ENCODE data around the gene ELMO1. TPM values are rescaled to one million over a fixed set of nuclear protein-coding genes. Genes with fewer than 3 reads are reported as not detected.

Gene ELMO1
- total RNA-seq, 4 donors from 2014 or later: 24.6 to 120 (median 71.9) TPM

DNA sequence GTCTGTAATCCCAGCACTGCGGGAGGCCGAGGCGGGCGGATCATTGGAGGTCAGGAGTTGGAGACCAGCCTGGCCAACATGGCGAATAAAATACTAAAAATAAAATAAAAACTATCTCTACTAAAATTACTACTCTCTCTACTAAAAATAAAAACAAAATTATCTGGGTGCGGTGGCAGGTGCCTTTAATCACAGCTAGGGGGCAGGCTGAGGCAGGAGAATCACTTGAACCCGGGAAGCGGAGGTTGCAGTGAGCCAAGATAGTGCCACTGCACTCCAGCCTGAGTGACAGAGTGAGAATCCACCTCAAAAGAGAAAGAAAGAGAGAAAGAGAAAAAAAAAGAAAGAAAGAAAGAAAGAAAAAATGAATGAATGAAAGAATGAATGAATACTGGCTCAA, 351.4 kb downstream of the ELMO1 start:
- in situ Hi-C loops (cut with MboI; ENCODE audit: low pct_ligation_motif_present in 1 of 4, low pct_unique_long_range_greater_than_20kb in 1 of 4, low sequenced_read_pairs in 3 of 4): no loop called here
- TF ChIP-seq, protein P1, sequence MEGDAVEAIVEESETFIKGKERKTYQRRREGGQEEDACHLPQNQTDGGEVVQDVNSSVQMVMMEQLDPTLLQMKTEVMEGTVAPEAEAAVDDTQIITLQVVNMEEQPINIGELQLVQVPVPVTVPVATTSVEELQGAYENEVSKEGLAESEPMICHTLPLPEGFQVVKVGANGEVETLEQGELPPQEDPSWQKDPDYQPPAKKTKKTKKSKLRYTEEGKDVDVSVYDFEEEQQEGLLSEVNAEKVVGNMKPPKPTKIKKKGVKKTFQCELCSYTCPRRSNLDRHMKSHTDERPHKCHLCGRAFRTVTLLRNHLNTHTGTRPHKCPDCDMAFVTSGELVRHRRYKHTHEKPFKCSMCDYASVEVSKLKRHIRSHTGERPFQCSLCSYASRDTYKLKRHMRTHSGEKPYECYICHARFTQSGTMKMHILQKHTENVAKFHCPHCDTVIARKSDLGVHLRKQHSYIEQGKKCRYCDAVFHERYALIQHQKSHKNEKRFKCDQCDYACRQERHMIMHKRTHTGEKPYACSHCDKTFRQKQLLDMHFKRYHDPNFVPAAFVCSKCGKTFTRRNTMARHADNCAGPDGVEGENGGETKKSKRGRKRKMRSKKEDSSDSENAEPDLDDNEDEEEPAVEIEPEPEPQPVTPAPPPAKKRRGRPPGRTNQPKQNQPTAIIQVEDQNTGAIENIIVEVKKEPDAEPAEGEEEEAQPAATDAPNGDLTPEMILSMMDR (IDR thresholded peaks at IDR 0.05): peak in 1 of 5 experiments; percentile 23
- no peak for TF ChIP-seq POLR2AphosphoS5 (IDR thresholded peaks at IDR 0.05)
- TF ChIP-seq POLR2A (IDR thresholded peaks at IDR 0.05): no peak

DNA sequence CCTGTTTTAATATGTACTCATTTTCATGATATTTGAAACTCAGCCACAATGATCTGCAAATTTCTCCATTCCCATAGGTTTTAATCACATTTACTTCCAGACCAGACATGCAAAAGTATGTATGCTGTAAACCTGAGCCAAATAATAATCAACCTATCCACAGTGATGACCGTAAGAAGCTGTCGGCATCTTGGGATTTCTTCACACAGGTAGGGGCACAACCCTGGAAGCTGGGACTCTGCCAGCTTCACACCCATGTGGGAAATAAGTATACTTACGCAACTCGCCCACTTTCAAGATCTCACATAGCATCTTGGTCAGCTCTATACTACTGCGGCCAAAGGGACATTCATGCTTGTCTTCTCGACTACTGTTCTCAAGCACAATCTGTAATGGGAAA, 352.3 kb downstream of the ELMO1 start:
- Histone ChIP-seq H3K36me3 (no peaks in the 10 kb centered on the region), H3K27me3 (no peaks in the 10 kb centered on the region), H3K4me3 (no peak overlapping the region), H3K27ac (no peak overlapping the region), H3K4me1 (peaks cover 0 to 11% (median 0%) of the 10 kb centered on the region in 4 donors), H3K9me3 (no peaks in the 10 kb centered on the region)
- in situ Hi-C loops (cut with MboI; ENCODE audit: low pct_ligation_motif_present in 1 of 4, low pct_unique_long_range_greater_than_20kb in 1 of 4, low sequenced_read_pairs in 3 of 4): no loop called here
- DNase-seq: no peak
- TF ChIP-seq, protein P1 (IDR thresholded peaks at IDR 0.05): no peak
- TF ChIP-seq POLR2A (IDR thresholded peaks at IDR 0.05) (no peak), POLR2AphosphoS5 (IDR thresholded peaks at IDR 0.05) (no peak), EP300 (IDR thresholded peaks at IDR 0.05; ENCODE audit: low read depth) (no peak)
- WGBS, 2 donors (ENCODE audit: low coverage in 1 of 2): 91 to 96% methylated on average over 6 of the region's 6 CpGs
- intact Hi-C loops (cut with DNase I; ENCODE audit: low total_unique reads): no loop called here

More for the DNA sequence above, 351.4 kb downstream of the ELMO1 start:
- H3K36me3 ChIP-seq: no peaks in the 10 kb centered on the region
- no peak overlapping the region for H3K27ac ChIP-seq
- no peak overlapping the region for H3K4me3 ChIP-seq
- H3K27me3 ChIP-seq: no peaks in the 10 kb centered on the region
- H3K9me3 ChIP-seq: no peaks in the 10 kb centered on the region
- peaks cover 0 to 11% (median 0%) of the 10 kb centered on the region in 4 donors for H3K4me1 ChIP-seq
- intact Hi-C loops (cut with DNase I; ENCODE audit: low total_unique reads): no loop called here
- WGBS, 2 donors (ENCODE audit: low coverage in 1 of 2): 85 to 95% methylated on average over 8 of the region's 8 CpGs
- DNase-seq: no peak

DNA sequence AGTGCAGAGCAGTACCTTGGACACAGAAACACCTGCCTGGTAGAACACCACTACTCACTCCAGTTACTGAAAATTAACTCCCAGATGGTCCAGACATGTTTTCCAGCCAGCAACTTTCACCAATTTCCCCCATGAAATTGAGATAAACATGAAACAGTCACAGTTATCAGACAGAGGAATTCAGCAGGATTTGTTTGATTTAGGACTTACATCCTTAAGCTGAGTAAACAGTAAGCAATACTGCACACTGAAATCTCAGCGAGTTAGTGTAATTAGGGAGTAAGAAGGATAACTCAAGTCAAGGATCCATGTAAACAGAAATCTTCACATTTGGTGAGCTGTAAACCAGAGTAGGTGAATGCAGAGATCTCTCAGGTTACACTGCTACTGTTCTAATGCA, 353.5 kb downstream of the ELMO1 start:
- intact Hi-C loops (cut with DNase I; ENCODE audit: low total_unique reads): no loop called here
- WGBS, 2 donors (ENCODE audit: low coverage in 1 of 2): 40% methylated on average over 1 of the region's 1 CpG; no CpG with 5 or more reads in 1 of the 2 donors
- H3K9me3 ChIP-seq: no peaks in the 10 kb centered on the region

DNA sequence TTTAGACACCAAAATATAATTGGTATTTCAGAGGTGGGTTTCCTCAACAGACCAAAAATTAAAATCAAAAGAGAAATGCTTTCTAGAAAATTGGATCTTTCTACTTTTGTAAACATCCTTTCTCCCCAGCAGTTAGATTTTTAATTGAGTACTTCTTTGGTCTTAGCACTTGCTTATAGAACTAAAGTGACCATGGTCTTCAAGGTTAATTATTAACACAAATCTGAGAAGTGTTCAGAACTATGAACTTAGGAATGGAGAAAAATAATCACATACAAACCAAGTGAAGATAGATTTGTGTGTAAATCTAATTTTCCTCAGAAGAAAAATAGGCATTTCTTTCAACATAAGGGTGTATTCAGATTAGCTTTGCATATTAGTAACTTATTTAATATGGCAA, 355.4 kb downstream of the ELMO1 start:
- DNase-seq: no peak
- Histone ChIP-seq H3K36me3 (no peaks in the 10 kb centered on the region), H3K4me3 (no peak overlapping the region), H3K27ac (no peak overlapping the region), H3K27me3 (no peaks in the 10 kb centered on the region), H3K9me3 (no peaks in the 10 kb centered on the region), H3K4me1 (no peaks in the 10 kb centered on the region)
- intact Hi-C loops (cut with DNase I; ENCODE audit: low total_unique reads): no loop called here
- in situ Hi-C loops (cut with MboI; ENCODE audit: low pct_ligation_motif_present in 1 of 4, low pct_unique_long_range_greater_than_20kb in 1 of 4, low sequenced_read_pairs in 3 of 4): no loop called here
- TF ChIP-seq POLR2A (IDR thresholded peaks at IDR 0.05): no peak

More for the DNA sequence above, 353.5 kb downstream of the ELMO1 start:
- no peaks in the 10 kb centered on the region for H3K4me1 ChIP-seq
- in situ Hi-C loops (cut with MboI; ENCODE audit: low pct_ligation_motif_present in 1 of 4, low pct_unique_long_range_greater_than_20kb in 1 of 4, low sequenced_read_pairs in 3 of 4): no loop called here
- H3K27me3 ChIP-seq: no peaks in the 10 kb centered on the region
- no peaks in the 10 kb centered on the region for H3K36me3 ChIP-seq
- H3K27ac ChIP-seq: no peak overlapping the region
- TF ChIP-seq, protein P1 (IDR thresholded peaks at IDR 0.05): no peak
- TF ChIP-seq EP300 (IDR thresholded peaks at IDR 0.05; ENCODE audit: low read depth): no peak
- no peak for TF ChIP-seq POLR2A (IDR thresholded peaks at IDR 0.05)
- TF ChIP-seq POLR2AphosphoS5 (IDR thresholded peaks at IDR 0.05): no peak
- no peak overlapping the region for H3K4me3 ChIP-seq
- DNase-seq: no peak

DNA sequence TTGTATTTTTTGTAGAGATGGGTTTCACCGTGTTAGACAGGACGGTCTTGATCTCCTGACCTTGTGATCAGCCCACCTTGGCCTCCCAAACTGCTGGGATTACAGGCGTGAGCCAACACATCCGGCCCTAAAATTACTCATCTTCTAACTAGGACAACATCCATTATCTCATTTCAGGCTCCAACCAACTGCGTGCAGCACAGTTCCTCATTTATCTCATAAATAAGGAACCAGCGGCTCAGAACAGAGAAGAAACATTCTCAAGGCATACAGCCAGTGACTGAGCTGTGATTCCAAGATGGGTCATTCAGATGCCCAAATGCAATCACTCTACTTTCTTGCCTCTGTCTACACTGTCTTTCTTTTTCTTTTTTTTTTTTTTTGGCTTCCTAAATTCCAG, 356.1 kb downstream of the ELMO1 start:
- Histone ChIP-seq H3K27ac (no peak overlapping the region), H3K9me3 (no peaks in the 10 kb centered on the region), H3K4me1 (no peaks in the 10 kb centered on the region), H3K36me3 (no peaks in the 10 kb centered on the region), H3K4me3 (no peak overlapping the region), H3K27me3 (no peaks in the 10 kb centered on the region)
- TF ChIP-seq POLR2A (IDR thresholded peaks at IDR 0.05) (no peak), EP300 (IDR thresholded peaks at IDR 0.05; ENCODE audit: low read depth) (no peak), POLR2AphosphoS5 (IDR thresholded peaks at IDR 0.05) (no peak)
- TF ChIP-seq, protein P1 (IDR thresholded peaks at IDR 0.05): no peak
- DNase-seq: no peak
- intact Hi-C loops (cut with DNase I; ENCODE audit: low total_unique reads) (no loop called here), in situ Hi-C loops (cut with MboI; ENCODE audit: low pct_ligation_motif_present in 1 of 4, low pct_unique_long_range_greater_than_20kb in 1 of 4, low sequenced_read_pairs in 3 of 4) (no loop called here)
- 87% methylated on average over 6 of the region's 6 CpGs; no CpG with 5 or more reads in 1 of the 2 donors for WGBS, 2 donors (ENCODE audit: low coverage in 1 of 2)

All from transverse colon (tissue), 4 donors.